ENCODE data around the gene ERICH3. TPM values are rescaled to one million over a fixed set of nuclear protein-coding genes. Genes with fewer than 3 reads are reported as not detected.

Gene ERICH3
- total and polyA plus RNA-seq, 10 of the 15 experiments (the other 5 are each of a cell fraction or from before 2014, with no cell fraction given), result 0.03 to 0.09 (median 0.08) TPM; not detected in 7

GRCh38 chr1:74578101-74578500 lies 95.5 kb downstream of the ERICH3 start:
- H3K36me3 ChIP-seq (ENCODE audit: control insufficient read depth in 2 of 2, insufficient read depth in 2 of 2, low read length in 1 of 2), result no peaks in the 10 kb centered on the region
- in situ Hi-C loops (cut with MboI), result no loop called here
- POLR2A ChIA-PET, result no interaction called here

More at GRCh38 chr1:74578101-74578500, 95.5 kb downstream of the ERICH3 start:
- Histone ChIP-seq H2AFZ (ENCODE audit: control insufficient read depth, low read depth, low read length) (no peak overlapping the region), H3K9ac (ENCODE audit: control insufficient read depth, insufficient read depth, low read length) (no peak overlapping the region), H3K4me1 (ENCODE audit: control insufficient read depth, insufficient read depth, low read length) (peaks cover 6% of the 10 kb centered on the region; the same call in 1 of the 2 replicates), H3K27me3 (replicated peaks in 1 of 2; ENCODE audit: control insufficient read depth in 2 of 2, insufficient read depth in 2 of 2, low read length in 1 of 2) (no peaks in the 10 kb centered on the region), H3K4me3 (no peak overlapping the region), H3K27ac (ENCODE audit: control insufficient read depth, insufficient read depth) (no peak overlapping the region), H4K20me1 (ENCODE audit: control insufficient read depth, insufficient read depth) (no peaks in the 10 kb centered on the region), H3K9me3 (replicated peaks; ENCODE audit: control insufficient read depth, insufficient read depth, low read length) (no peaks in the 10 kb centered on the region), H3K79me2 (ENCODE audit: control insufficient read depth, insufficient read depth, low read length) (no peaks in the 10 kb centered on the region), H3K4me2 (ENCODE audit: control insufficient read depth, insufficient read depth) (no peak overlapping the region)
- no peak for DNase-seq (ENCODE audit: low read depth, low spot score)
- ChIA-PET RAD21 (ENCODE audit: unreplicated experiment) (no interaction called here), SMC1A (ENCODE audit: uncharacterized antibody, unreplicated experiment) (no interaction called here), CTCF (no interaction called here)
- 64% methylated on average over 2 of the region's 2 CpGs for WGBS (ENCODE audit: insufficient coverage, insufficient replicate concordance, low lambda C conversion rate, missing lambda C conversion rate)
- ATAC-seq, result no peak
- intact Hi-C loops (cut with micrococcal nuclease; ENCODE audit: unreplicated experiment), result loop anchor here (5.0 kb wide), 1 partner anchor 104 kb away; no protein-coding TSS in a partner anchor
- TF ChIP-seq USF2 (IDR thresholded peaks at IDR 0.05; ENCODE audit: borderline replicate concordance, low read depth, low read length) (no peak), CTCF (IDR thresholded peaks at IDR 0.05 in 2 of 3, conservative IDR thresholded peaks at IDR 0.05 in 1 of 3; ENCODE audit: control insufficient read depth in 2 of 3, extremely low read depth in 1 of 3, insufficient read depth in 1 of 3, low read depth in 3 of 3, low read length in 3 of 3) (no peak), CUX1 (IDR thresholded peaks at IDR 0.05; ENCODE audit: insufficient replicate concordance, low read depth, low read length) (no peak), BHLHE40 (IDR thresholded peaks at IDR 0.05; ENCODE audit: borderline replicate concordance in 1 of 2, low read depth in 2 of 2, low read length in 1 of 2) (no peak)
- BruUV-seq (replicated peaks), result no TSS peak
- no peak for FAIRE-seq
